NCI-H1105 (cell line): ENCODE measurements around the gene HGFAC.
"Not testable (repeated sequence)": the region's sequence is repeated elsewhere in the genome, so short reads cannot be mapped to it uniquely, and the experiment has no call there.

Source experiments
- DNase-seq: peaks from one replicate; lab custom pipeline; 2025; lab: John Stamatoyannopoulos, UW

Gene HGFAC

DNA sequence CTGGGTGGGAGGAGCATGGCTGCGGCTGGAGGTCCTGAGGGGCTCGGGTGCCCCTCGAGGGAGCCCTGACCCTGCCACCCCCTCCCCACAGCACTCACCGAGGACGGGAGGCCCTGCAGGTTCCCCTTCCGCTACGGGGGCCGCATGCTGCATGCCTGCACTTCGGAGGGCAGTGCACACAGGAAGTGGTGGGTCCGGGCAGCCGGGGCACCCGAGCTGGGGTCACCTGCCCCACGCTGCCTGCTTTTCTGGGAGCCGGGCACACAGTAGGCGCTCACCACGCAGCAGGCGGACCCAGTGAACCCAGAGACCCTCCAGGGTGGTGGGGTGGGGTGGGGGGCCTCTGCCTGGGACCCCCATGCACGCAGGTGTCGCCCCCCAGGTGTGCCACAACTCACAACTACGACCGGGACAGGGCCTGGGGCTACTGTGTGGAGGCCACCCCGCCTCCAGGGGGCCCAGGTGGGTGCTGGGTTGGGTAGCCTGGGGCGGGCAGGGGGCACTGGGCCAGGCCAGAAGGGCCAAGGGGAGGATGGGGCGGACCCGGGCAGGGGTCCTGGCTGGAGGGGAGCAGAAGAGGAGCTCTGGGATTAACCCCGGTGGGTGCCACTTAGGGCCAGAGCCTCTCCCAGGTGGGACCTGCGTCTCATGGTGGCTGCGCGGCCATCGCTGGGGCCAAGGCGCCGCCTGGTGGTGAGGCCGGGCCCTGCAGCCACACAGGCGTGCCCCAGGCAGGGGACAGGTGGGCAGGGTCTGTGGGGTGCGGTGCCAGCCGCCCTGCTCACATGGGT, 1.4 kb downstream of the HGFAC start:
- no peak for DNase-seq

DNA sequence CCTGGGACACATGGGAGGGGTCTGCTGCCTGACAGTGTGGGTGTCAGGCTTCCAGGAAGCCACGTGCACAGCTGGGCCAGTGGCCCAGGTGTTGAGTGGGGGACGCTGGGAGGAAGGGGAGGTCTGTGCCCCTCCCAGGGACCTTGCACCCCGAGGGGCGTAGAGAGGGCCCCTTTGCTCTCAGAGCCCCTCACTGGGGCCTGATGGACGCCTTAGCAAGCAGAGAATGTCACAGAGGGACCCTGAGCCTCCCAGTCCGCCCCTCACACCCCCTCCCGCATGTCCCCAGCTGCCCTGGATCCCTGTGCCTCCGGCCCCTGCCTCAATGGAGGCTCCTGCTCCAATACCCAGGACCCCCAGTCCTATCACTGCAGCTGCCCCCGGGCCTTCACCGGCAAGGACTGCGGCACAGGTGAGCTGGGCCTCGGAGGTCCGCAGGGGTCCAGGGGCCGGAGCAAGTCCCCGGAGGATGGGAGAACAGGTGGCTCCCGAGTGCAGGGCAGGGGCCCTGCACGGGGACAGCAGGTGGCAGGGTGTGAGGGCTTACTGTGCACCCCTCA, 2.1 kb downstream of the HGFAC start:
- DNase-seq = no peak

DNA sequence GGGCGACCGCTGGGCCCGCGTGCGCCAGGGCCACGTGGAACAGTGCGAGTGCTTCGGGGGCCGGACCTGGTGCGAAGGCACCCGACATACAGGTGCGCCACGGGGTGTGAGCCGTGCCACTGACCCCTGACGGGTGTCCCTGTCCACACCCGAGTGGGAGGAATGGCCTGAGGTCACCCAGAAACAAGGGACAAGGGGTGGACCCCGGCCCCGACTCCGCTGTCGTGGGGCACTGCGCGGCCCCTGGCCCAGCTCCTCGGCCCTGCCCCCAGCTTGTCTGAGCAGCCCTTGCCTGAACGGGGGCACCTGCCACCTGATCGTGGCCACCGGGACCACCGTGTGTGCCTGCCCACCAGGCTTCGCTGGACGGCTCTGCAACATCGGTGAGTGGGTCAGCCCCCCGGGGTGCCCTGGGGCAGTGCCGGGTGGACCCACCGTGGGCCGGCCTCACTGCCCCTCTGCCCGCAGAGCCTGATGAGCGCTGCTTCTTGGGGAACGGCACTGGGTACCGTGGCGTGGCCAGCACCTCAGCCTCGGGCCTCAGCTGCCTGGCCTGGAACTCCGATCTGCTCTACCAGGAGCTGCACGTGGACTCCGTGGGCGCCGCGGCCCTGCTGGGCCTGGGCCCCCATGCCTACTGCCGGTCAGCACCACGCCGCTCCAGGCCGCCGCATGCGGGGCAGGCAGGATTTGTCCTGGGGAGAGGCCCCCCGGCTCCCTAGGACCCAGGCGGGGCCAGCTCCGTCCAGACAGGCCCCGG, 2.8 kb downstream of the HGFAC start:
- no peak for DNase-seq

DNA sequence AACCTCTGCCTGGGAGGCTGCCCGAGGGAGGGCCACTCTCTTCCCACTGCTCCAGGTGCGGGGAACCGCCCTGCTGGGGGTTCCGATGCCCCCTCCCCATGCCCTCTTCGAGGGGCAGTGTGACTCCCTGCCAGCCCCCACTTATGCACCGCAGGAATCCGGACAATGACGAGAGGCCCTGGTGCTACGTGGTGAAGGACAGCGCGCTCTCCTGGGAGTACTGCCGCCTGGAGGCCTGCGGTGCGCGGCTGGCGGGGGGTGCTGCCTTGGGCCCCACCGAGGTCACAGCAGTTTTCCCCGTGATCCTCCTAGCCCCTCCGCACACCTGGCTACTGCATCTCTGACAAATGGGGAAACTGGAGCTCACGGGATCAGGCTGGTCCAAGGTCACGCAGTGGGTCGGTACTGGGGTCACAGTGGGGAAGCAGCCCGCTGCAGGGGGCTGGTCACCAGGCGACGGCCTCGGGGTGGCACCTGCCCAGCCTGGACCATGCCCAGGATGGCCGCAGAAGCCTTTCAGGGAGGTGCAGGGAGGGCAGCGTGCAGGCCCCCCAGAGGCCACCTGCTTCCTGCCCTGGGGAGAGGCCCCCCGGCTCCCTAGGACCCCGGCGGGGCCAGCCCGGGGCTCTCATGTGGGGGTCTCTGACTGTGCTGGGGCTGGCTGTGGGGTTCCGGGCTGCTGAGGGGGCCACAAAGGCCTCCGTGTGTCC, 3.5 kb downstream of the HGFAC start:
- no peak for DNase-seq

DNA sequence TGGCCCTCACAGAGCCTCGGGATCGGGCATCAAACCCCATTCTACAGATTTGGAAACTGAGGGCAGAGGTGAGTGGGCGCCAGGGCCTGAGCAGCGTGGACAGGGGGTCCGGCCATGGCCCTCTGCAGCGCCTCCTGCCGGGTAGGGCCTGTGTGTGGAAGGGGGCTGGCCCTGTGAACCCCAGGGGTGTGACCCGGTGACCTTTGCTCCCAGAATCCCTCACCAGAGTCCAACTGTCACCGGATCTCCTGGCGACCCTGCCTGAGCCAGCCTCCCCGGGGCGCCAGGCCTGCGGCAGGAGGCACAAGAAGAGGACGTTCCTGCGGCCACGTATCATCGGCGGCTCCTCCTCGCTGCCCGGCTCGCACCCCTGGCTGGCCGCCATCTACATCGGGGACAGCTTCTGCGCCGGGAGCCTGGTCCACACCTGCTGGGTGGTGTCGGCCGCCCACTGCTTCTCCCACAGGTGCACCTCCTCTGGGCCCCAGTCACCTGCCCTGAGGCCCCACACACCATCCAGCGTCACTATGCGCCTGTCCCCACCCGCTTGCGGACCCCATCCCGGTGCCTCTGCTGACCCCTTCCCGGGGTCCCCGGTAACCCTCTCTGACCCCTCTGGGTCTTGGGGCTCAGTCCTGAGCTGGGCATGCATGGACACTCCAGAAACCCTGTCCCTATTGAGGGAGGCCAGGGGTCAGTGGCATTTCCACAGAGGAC, 4.2 kb downstream of the HGFAC start:
- no peak for DNase-seq

DNA sequence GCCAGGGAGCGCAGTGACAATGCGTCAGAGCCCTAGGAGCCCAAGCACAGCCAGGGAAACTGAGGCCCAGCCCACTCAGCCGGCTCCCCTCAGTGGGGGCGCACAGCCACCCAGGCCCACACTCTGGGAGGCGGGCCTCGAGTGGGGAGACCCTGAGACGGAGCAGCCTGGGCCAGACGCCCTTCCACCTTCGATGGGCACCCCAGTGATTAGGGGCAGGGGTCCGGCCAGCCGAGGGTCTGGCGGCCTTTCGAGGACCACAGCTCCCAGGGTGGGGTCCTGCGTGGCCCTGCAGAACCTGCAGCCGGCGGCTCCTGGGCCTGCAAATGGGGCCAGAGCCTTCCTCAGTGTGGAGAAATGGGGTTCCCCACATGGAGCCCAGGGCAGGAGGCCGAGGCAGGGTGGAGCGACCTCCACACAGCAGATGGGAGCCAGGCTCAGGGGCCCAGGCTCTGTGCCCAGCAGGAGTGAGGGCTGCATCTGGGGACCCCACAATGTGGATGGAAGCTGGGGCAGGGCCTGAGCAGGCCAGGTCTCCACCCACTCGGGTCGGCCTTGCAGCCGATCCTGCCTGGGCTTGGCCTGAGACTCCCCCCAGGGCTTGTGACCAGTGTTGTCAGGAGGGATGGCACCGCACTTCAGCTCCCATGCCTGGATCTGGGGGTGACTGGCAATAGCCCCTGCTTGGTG, 5.0 kb downstream of the HGFAC start:
- DNase-seq = no peak

DNA sequence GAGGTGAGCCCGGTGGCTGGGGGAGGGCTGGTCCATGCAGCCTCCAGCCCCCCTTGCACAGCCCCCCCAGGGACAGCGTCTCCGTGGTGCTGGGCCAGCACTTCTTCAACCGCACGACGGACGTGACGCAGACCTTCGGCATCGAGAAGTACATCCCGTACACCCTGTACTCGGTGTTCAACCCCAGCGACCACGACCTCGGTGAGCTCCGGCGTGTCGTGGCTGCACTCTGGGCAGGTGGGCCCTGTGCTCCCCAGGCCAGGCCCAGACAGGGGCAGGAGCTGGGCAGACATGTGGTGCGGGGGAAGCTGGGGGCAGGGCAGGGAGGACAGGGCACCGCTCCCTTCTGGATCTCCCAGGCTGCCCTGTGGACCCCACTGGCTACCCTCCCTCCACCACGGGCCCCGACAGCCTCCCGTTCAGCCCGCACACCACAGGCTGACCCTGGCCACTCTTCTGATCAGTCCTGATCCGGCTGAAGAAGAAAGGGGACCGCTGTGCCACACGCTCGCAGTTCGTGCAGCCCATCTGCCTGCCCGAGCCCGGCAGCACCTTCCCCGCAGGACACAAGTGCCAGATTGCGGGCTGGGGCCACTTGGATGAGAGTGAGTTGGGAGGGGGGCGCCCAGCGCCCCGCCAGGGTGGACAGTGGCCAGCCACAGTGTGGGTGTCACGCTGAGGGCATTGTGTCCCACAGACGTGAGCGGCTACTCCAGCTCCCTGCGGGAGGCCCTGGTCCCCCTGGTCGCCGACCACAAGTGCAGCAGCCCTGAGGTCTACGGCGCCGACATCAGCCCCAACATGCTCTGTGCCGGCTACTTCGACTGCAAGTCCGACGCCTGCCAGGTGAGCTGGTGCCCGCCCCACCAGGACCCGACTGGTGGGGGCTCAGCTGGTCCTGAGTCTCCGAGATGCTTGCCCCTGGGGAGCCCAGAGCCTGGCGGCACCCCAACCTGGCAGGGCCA, 5.9 kb downstream of the HGFAC start:
- no peak for DNase-seq

DNA sequence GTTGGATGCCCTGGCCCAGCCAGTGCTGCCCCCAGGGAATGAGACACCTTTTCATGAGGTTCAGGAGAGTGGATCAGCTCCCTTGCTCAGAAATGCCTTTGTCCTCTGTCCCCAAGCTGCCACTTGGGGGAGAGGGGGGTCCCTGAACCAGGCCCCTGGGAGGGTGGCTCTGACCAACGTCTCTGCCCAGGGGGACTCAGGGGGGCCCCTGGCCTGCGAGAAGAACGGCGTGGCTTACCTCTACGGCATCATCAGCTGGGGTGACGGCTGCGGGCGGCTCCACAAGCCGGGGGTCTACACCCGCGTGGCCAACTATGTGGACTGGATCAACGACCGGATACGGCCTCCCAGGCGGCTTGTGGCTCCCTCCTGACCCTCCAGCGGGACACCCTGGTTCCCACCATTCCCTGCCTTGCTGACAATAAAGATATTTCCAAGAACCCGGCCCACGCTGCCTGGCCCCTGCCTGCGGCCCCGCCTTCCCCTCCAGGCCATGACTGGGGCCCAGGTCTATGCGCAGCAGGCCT, 7.3 kb downstream of the HGFAC start:
- no peak for DNase-seq

DNA sequence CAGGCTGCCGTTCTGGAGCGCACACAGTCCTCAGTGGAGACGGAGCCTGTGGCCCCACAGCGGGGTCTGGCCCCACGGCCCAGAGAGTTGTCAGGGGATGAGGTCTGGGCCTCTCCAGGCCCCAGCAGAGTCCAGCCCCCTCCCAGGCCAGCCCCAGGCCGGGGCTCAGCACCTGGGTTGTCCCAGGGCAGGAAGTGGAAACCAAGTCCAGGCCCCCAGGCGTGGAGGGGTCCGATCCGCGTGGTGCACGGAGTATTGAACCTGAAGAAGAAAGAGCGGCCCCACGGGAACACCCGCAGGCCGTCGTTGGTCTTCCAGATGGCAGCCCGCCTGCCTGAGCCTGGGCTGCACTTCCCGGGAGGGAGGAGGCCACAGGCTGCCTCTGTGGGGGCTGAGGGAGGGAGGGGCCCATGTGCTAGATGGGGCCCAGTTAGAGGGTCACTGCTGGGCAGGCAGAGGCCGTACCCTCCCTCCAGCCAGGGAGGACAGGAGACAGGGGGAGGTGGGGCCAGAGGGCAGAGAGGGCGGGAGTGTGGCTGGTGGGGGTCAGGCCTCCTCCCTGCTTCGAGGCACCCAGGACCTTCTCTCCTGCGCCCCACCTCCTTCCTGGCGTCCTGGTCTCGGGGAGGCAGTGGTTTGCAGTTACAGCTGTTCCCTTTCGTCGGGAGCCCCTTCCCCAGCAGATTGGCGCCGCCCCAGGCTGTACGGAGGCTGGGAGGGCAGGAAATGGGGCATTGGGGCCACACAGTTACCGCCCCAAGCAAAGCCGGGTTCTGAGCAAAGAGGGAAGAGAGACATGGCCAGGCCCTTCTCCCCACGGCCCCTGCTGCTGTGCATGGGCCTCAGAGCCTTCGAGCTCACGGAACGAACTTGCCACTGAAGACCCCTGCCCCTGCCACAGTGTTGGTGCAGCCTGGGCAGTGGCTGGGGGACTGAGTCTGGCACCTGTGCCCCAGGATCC, 8.1 kb downstream of the HGFAC start:
- no peak for DNase-seq

DNA sequence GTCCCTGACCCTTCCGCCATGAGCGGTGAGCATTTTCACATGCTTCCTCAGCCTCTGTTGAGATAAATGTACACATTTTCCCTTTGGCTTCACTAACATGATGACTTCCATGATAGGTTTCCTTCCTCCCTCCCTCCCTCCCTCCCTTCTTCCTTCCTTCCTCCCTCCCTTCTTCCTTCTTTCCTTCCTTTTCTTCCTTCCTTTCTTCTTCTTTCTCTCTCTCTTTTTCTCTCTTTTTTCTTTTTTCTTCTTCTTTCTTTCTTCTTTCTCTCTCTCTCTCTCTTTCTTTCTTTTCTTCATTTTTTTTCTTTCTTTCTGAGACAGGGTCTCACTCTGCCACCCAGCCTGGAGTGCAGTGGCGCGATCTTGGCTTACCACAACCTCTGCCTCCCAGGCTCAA, 8.9 kb downstream of the HGFAC start:
- DNase-seq = no peak

DNA sequence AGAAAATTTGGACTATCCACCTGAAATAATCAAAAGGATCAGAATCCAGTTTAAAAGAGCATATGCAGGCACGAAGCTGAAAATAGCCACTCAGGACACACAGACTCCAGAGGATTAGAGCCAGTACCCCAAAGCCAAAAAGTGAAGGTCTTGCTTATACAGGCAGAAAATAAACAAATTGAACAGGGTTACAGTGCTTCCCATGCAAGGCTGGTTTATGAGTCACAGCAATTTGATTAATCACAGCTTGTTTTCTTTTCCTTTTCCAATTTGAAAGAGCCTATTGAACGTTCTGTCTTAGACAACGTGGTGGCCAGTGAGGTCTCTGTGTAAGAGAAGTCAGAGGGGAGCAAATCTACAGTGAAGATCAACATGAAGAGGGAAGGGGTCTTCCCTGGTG, 10.2 kb downstream of the HGFAC start:
- DNase-seq = no peak

DNA sequence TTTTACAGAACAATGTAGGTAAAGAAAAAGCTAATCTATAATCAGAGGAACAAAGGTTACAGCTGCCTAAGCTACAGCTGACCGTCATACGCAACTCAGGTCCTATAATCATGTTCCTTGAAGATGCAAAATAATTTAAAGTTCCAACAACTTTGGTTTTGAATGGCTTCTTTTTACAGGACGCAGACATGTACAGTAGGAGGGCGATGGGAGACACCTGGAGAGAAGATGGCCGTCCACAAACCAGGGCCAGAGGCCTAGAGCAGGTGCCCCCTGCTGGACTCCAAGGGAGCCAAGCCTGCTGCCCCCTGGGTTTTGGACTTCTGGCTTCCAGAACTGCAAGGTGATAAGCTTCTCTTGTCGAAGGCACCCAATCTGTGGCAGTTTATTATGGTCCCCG, 10.6 kb downstream of the HGFAC start:
- DNase-seq = no peak

DNA sequence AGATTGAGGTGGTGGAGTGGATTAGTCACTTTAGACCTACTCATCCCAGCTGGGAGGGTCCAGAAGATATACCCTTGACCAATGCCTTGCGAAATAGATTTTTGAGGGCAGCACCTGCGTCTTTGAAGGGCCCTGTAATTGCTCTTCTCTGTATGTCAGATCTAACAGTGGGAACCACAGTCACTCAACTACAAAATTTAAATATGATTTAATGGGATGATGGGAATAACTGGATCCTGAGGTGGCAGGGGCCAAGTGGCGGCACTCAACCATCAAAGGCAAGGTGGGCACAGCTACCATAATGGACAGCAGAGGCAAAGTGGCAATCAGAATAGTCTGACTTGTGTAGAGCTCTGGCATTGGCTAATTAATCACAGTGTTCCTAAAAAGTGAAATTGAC, 13.8 kb downstream of the HGFAC start:
- not testable (repeated sequence) for DNase-seq

DNA sequence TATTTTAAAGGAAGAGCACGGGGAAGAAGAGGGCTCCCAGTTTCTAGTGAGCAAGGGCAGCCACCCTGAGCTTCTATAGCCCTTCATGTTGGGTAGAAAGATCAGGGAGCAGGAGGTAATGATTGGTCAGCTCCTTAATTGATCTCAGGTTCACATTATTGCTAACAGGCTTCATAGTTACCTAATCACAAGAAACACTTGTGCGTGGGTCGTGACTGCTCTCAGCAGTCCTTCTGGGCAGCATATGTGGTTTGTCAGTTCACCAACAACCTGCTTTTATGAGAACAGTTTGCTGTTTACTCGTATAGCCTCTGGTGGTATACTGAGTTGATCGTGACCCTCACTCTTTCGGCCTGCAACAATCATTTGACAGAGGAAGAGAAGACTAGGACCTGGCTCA, 16.6 kb downstream of the HGFAC start:
- no peak for DNase-seq

DNA sequence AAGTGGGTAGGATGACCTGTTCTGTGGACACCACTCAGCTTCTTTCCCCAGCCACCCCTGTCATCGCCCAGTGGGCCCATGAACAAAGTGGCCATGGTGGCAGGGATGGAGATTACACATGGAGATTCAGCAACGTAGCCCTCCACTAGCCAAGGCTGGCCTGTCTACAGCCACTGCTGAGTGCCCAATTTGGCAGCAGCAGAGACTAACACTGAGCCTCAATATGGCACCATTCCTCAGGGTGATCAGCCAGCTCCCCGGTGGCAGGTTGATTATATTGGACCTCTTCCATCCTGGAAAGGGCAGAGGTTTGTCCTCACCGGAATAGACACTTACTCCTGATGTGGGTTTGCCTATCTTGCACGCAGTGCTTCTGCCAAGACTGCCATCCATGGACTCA, 17.4 kb downstream of the HGFAC start:
- not testable (repeated sequence) for DNase-seq

DNA sequence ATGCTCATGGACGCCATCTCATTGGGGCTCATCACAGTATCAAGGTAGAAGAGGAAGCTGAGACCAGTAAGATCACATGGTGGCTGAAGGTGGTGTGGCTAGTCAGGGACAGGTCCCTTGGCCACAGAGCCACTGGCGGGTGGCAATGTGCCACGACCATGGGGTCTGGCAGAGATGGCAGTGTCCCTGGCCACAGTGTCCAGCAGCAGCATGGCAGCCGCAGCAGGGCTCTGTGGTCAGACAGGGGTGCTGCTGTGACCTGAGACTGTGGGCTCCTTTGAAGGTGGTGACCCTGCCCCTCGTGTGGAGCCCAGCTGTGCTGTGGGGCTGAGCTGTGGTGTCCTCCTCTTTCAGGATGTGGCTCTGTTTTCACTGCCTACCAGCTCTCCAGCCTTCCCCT, 19.2 kb downstream of the HGFAC start:
- no peak for DNase-seq

DNA sequence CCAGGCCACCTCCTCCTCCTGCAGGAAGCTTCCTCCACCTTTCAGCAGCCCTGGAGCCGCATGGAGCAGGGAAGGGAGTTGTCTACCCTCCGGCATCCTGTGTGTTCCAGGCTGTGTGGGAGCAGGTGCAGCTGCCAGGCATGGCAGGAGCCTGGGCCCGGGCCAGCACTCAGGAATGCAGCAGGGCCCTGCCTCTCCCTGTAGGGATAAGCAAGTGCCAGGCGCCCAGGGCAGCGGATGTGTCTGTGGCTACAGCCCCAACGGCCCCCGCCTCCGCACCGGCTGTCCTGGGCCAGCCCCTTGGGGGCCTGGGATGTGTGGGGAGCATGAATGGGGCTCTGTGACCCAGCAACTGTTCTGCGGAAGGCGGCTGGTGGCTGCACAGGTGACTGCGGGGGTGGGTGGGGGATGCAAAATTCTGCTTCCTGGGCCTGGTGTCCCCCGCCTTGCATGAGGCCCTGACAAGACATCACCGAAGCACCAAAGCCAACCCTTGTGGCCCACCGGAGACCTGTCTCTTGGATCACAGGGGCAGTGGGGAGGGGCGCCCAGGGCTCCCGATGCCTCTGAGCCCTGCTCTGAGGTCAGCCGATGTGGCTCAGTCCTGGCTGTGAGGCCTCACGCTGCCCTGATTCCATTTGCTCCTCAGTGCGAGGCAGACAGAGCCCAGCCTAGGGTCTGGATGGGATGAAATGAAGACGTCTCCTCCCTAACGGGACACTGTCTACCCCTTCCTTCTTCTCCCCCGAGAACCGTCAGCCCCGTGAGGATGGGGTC, 19.9 kb downstream of the HGFAC start:
- DNase-seq = no peak

DNA sequence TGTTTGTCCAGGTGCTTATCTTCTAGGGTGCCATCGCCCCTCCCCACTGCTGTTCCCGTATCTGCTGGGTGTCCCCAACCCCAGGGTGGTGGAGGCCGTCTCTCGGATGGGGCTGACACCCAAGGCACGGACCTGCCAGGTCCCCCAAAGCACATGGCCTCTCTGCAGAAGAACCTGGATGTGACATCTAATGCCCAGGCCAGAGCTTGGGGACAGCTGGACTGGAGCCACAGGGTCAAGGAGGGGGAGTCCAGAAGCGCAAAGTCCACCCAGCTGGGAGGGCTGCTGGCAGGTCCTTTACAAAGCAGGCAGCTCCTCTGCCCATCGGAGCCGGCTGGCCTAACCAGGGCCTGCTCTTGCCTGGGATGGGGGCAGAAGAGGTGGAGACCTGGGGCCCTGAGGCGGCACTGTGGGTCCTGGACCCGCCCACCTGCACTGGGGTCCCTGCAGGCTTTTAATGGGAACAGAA, 20.6 kb downstream of the HGFAC start:
- DNase-seq = no peak
